ENCODE results near the gene OSGIN1. TPM values are rescaled to one million over a fixed set of nuclear protein-coding genes. Genes with fewer than 3 reads are reported as not detected.
"Not testable (repeated sequence)": the region's sequence is repeated elsewhere in the genome, so short reads cannot be mapped to it uniquely, and the experiment has no call there.

Gene OSGIN1
- total RNA-seq, 2 donors from 2014 or later, result 4.0 to 5.2 TPM

DNA sequence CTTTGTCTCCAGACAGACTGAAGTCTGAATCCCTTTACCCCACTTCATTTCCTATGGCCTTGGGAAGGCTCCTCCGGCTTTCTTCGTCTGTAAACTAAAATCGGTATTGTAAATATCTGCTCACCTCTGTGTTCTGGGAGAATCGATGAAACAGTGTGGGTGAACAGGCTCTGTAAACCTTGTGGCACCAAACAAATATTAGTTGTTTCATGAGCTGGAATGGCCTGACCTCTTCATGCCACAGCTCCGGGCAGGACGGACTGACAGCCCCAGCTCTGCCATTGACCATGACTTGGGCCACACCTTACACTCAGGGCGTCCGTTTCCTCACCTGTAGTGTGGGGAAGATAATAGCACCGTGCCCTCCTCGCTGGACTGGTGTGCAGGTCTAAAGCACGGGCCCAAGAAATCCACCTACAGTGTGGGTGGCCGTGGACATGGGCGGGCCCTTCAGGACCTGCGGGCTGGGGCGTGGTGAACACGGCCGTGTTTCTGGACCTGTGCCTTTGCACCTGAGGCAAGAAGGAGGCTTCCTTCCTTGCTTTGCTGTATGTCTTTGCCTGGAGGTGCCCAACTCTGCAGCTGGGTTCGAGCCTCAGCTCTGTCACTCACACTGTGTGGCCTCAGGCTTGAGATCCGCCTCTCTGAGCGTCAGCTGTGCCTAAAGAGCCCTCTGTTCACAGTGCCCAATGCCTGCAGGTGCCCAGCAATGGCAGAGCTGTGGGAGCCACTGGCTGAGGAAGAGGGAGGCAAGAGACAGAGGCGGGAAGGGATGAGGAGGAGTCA lies 6.1 kb upstream of the OSGIN1 start:
- intact Hi-C loops (cut with DNase I), result no loop called here
- Histone ChIP-seq H3K36me3 (replicated peaks in 1 of 2; ENCODE audit: insufficient read depth in 1 of 2, low read depth in 2 of 2) (no peaks in the 10 kb centered on the region), H3K27me3 (no peaks in the 10 kb centered on the region), H3K4me3 (no peak overlapping the region), H3K9me3 (no peaks in the 10 kb centered on the region), H3K4me1 (peaks cover 16% of the 10 kb centered on the region), H3K27ac (no peak overlapping the region)
- no peak for ATAC-seq
- DNase-seq, result no peak
- TF ChIP-seq, protein P1, sequence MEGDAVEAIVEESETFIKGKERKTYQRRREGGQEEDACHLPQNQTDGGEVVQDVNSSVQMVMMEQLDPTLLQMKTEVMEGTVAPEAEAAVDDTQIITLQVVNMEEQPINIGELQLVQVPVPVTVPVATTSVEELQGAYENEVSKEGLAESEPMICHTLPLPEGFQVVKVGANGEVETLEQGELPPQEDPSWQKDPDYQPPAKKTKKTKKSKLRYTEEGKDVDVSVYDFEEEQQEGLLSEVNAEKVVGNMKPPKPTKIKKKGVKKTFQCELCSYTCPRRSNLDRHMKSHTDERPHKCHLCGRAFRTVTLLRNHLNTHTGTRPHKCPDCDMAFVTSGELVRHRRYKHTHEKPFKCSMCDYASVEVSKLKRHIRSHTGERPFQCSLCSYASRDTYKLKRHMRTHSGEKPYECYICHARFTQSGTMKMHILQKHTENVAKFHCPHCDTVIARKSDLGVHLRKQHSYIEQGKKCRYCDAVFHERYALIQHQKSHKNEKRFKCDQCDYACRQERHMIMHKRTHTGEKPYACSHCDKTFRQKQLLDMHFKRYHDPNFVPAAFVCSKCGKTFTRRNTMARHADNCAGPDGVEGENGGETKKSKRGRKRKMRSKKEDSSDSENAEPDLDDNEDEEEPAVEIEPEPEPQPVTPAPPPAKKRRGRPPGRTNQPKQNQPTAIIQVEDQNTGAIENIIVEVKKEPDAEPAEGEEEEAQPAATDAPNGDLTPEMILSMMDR (IDR thresholded peaks at IDR 0.05), result no peak
- TF ChIP-seq POLR2A (IDR thresholded peaks at IDR 0.05), result no peak
- 59 to 78% methylated on average over 14 to 21 of the region's 21 CpGs for WGBS, 2 donors

DNA sequence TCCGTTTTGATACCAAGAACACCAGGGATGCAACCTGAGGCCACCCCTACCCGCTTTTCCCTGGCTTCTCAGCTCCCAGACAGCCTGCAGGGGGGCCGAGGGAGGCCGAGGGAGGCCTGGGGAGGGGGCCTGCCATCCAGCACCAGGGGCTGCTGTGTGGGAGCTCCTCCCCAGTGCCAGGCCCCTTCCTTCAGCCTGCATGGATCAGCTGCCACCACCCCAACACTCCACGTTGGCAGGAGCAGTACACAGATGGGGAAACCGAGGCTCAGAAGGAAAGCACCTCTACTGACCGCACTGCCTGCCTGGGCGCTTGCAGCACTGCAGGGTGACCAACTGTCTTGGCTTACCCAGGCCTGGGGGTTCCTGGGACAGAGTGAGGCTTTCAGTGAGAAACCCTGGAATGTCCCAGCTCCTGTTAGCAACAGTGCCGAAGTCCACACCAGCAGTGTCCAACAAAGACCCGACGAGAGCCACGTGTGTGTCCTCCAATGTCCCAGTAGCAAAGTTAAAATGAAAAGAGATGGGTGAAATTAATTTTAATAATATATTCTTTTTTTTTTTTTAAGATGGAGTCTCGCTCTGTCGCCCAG lies 5.3 kb upstream of the OSGIN1 start:
- no peak for TF ChIP-seq POLR2A (IDR thresholded peaks at IDR 0.05)
- TF ChIP-seq, protein P1 (IDR thresholded peaks at IDR 0.05), result no peak
- Histone ChIP-seq H3K27me3 (no peaks in the 10 kb centered on the region), H3K36me3 (replicated peaks in 1 of 2; ENCODE audit: insufficient read depth in 1 of 2, low read depth in 2 of 2) (no peaks in the 10 kb centered on the region), H3K27ac (no peak overlapping the region), H3K9me3 (no peaks in the 10 kb centered on the region), H3K4me1 (peaks cover 16% of the 10 kb centered on the region), H3K4me3 (no peak overlapping the region)
- DNase-seq (no peak), ATAC-seq (no peak)
- intact Hi-C loops (cut with DNase I), result no loop called here
- WGBS, 2 donors, result 82 to 87% methylated on average over 10 to 14 of the region's 14 CpGs

DNA sequence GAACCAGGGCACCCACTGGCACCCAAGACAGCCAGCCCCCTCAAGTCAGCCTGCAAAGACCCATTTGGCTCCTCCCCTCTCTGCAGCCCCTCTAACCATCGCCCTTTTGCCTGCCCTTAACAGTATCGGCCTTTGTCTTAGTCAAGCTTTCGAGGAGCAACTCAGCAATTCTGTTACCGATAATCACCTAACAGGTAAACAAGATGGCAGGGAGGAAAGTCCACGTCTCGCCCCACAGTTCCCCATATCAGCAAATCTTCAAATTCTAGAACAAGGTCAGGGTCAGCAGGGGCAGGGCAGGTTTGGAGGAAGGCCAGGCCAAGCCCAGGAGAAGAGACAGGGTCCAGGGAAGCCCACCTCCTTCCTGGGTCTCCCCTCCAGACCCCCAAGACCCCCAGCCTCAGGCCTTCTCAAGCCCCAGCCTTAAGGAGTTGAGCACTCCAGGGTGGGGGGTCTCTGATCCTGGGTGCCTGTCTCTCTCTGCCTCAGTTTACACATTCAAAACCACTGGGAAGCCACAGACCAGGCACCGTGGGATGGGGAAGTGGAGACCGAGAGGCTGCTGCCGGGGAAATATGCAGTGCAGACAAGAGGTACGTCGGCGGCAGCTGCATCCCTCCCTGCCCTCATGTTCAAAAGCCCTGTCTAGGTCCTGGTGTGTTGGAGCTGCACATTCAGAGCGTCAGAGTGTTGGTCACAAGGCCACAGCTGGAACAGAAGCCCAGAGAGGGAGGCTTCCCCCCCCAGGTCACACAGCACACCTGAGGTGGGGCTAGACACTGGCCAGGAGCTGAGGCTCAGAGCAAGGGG lies 3.9 kb upstream of the OSGIN1 start:
- Histone ChIP-seq H3K4me1 (peaks cover 15% of the 10 kb centered on the region), H3K27me3 (no peaks in the 10 kb centered on the region), H3K36me3 (replicated peaks in 1 of 2; ENCODE audit: insufficient read depth in 1 of 2, low read depth in 2 of 2) (no peaks in the 10 kb centered on the region), H3K9me3 (no peaks in the 10 kb centered on the region), H3K4me3 (no peak overlapping the region), H3K27ac (no peak overlapping the region)
- no peak for ATAC-seq
- no peak for DNase-seq
- intact Hi-C loops (cut with DNase I), result no loop called here
- WGBS, 2 donors, result 71 to 79% methylated on average over 12 to 13 of the region's 13 CpGs
- no peak for TF ChIP-seq POLR2A (IDR thresholded peaks at IDR 0.05)
- TF ChIP-seq, protein P1 (IDR thresholded peaks at IDR 0.05), result no peak

DNA sequence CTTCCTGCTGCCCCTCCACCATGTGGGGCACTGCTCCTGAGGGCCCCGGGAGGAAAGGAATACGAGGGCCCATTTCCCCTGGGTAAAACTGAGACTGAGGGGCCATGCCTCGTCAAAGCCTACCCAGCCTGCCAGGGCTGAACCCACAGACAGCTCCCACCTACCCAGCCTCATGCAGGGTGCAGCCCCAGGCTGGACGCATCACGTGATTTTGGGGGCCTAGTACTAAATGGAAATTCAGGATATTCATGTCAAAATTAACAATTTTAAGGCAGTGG lies 3.4 kb upstream of the OSGIN1 start:
- 91 to 100% methylated on average over 3 to 5 of the region's 5 CpGs for WGBS, 2 donors
- Histone ChIP-seq H3K4me3 (no peak overlapping the region), H3K9me3 (no peaks in the 10 kb centered on the region), H3K27me3 (no peaks in the 10 kb centered on the region), H3K27ac (no peak overlapping the region), H3K36me3 (replicated peaks in 1 of 2; ENCODE audit: insufficient read depth in 1 of 2, low read depth in 2 of 2) (no peaks in the 10 kb centered on the region), H3K4me1 (peaks cover 21% of the 10 kb centered on the region)
- intact Hi-C loops (cut with DNase I), result no loop called here
- DNase-seq (no peak), ATAC-seq (no peak)
- TF ChIP-seq, protein P1 (IDR thresholded peaks at IDR 0.05), result no peak
- TF ChIP-seq POLR2A (IDR thresholded peaks at IDR 0.05), result no peak

DNA sequence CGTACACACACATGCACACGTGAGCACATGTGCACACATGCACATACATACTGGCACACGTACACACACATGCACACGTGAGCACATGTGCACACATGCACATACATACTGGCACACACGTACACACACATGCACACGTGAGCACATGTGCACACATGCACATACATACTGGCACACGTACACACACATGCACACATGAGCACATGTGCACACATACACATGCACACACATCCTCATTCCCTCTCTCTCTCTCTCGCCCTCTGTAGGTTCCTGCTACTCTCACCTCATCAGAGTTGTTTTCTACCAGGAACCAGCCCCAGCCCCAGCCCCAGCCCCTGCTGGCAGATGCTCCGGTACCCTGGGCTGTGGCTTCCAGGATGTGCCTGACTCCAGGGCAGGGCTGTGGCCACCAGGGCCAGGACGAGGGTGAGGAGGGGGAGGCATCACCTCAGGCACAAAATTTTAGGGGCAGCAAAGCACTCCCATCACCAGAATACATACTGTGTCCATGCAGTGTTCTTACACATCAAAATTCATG lies 2.1 kb upstream of the OSGIN1 start:
- H3K27me3 ChIP-seq; H3K27ac ChIP-seq; H3K4me3 ChIP-seq; H3K36me3 ChIP-seq (replicated peaks in 1 of 2; ENCODE audit: insufficient read depth in 1 of 2, low read depth in 2 of 2); intact Hi-C loops (cut with DNase I); H3K9me3 ChIP-seq; ATAC-seq; DNase-seq: not testable (repeated sequence)
- WGBS, 2 donors, result 79 to 89% methylated on average over 4 to 10 of the region's 10 CpGs
- peaks cover 31% of the 10 kb centered on the region for H3K4me1 ChIP-seq

Data from body of pancreas (tissue), 4 donors.